Stimulated activated CD8-positive, alpha-beta memory T cell treated with anti-CD3 and anti-CD28 coated beads, Interleukin-15, amount 100 ng/mL, for 1 hour (primary cell): ENCODE results near the gene GRIFIN.
A peak's percentile ranks its signal among the peaks of the same experiment; 100 is the strongest.
"Not testable (repeated sequence)": the region's sequence is repeated elsewhere in the genome, so short reads cannot be mapped to it uniquely, and the experiment has no call there.

Experiments
- DNase-seq: peaks from one replicate; pipeline ENCODE4 v3.0.0-alpha.2; 2020; ENCODE audit warnings: low read depth

The GRIFIN gene

GRCh38 chr7:2477447-2478398, 1.5 kb upstream of the GRIFIN start:
- peak; percentile 24 for DNase-seq

GRCh38 chr7:2476776-2477446, 713 bp upstream of the GRIFIN start:
- no peak for DNase-seq

GRCh38 chr7:2475678-2476015, 551 bp downstream of the GRIFIN start:
- DNase-seq, result no peak

GRCh38 chr7:2474813-2475677, 1.2 kb downstream of the GRIFIN start:
- no peak for DNase-seq

GRCh38 chr7:2474224-2474623, 2.0 kb downstream of the GRIFIN start:
- no peak for DNase-seq

- DNase-seq, result no peak
Measured at GRCh38 chr7:2473496-2474180, 2.6 kb downstream of the GRIFIN start.

- no peak for DNase-seq
Measured at GRCh38 chr7:2472739-2473138, 3.5 kb downstream of the GRIFIN start.

- DNase-seq, result no peak
Measured at GRCh38 chr7:2471396-2471795, 4.8 kb downstream of the GRIFIN start.

GRCh38 chr7:2471022-2471329, 5.2 kb downstream of the GRIFIN start:
- no peak for DNase-seq

GRCh38 chr7:2470204-2471021, 5.8 kb downstream of the GRIFIN start:
- no peak for DNase-seq

GRCh38 chr7:2469460-2470203, 6.6 kb downstream of the GRIFIN start:
- not testable (repeated sequence) for DNase-seq

- no peak for DNase-seq
Measured at GRCh38 chr7:2468227-2468626, 8.0 kb downstream of the GRIFIN start.

GRCh38 chr7:2466675-2467074, 9.5 kb downstream of the GRIFIN start:
- DNase-seq, result no peak

GRCh38 chr7:2465928-2466327, 10.3 kb downstream of the GRIFIN start:
- no peak for DNase-seq

GRCh38 chr7:2462731-2463130, 13.5 kb downstream of the GRIFIN start:
- DNase-seq, result no peak

GRCh38 chr7:2461268-2462026, 14.8 kb downstream of the GRIFIN start:
- no peak for DNase-seq

GRCh38 chr7:2460641-2461040, 15.6 kb downstream of the GRIFIN start:
- no peak for DNase-seq

GRCh38 chr7:2460188-2460587, 16.0 kb downstream of the GRIFIN start:
- DNase-seq, result no peak

- DNase-seq, result no peak
Measured at GRCh38 chr7:2459674-2460073, 16.5 kb downstream of the GRIFIN start.

GRCh38 chr7:2453849-2454248, 22.3 kb downstream of the GRIFIN start:
- DNase-seq, result not testable (repeated sequence)
